GM21423 (cell line): ENCODE measurements around the gene USP17L19.
"Not testable (repeated sequence)": the region's sequence is repeated elsewhere in the genome, so short reads cannot be mapped to it uniquely, and the experiment has no call there.

Experiments
- ATAC-seq: cut with Tn5 transposase; IDR thresholded peaks from one replicate; pipeline ENCODE4 v1.9.1; 2021; ENCODE audit warnings: mild to moderate bottlenecking, moderate library complexity; ENCODE audit not compliant: unreplicated experiment

Gene USP17L19

DNA sequence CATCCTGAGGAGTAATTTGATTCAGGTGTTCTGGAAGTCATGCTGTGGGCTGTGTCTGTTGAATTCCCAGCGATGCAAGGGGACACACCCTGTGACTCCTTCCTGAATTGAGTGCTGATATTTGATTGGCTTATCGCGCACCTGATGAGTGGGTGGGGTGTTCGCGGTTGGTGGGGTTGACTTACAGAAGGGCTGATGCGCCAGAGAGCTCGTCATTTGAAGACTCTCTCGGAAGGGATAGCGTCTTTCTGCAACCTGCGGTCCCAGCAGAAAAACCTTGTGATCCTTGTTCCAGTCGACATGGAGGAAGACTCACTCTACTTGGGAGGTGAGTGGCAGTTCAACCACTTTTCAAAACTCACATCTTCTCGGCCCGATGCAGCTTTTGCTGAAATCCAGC is at the start of gene USP17L19:
TSS of gene USP17L19 (plus strand) at position 301 of the 400 bp plus-strand sequence. CDS start at position 301, 0 bp downstream.
- ATAC-seq: not testable (repeated sequence)

- not testable (repeated sequence) for ATAC-seq
Observed at GRCh38 chr4:9210357-9210756, 42.8 kb upstream of the USP17L19 start, which contains the start of gene USP17L10. Gene USP17L10 (plus strand): TSS chr4:9210657. CDS start chr4:9210657, 0 bp downstream.

DNA sequence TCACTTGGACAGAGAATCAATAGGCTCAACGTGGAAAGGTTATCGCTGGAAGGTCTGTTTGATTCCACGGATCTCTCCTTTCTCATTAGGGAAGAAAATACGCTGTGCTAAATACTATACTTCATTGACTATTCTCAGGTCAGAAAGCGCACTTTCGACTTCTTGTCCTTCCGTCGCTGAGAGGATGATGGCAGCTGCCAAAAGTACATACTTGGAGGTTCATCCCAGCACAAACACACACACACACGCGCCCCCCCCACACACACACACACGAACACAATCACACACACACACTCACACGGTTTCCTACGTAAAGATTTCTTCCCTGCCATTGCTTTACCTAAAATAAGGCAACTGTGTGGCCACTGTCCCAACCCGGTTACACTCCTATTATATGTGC is 38.5 kb upstream of the USP17L19 start:
- not testable (repeated sequence) for ATAC-seq

- not testable (repeated sequence) for ATAC-seq
Observed at GRCh38 chr4:9215105-9215504, 38.1 kb upstream of the USP17L19 start, which contains the start of gene USP17L11. Gene USP17L11 (plus strand): TSS chr4:9215405. CDS start chr4:9215405, 0 bp downstream.

- ATAC-seq: not testable (repeated sequence)
Observed at GRCh38 chr4:9219852-9220251, 33.3 kb upstream of the USP17L19 start, which contains the start of gene USP17L12. Gene USP17L12 (plus strand): TSS chr4:9220152. CDS start chr4:9220152, 0 bp downstream.

DNA sequence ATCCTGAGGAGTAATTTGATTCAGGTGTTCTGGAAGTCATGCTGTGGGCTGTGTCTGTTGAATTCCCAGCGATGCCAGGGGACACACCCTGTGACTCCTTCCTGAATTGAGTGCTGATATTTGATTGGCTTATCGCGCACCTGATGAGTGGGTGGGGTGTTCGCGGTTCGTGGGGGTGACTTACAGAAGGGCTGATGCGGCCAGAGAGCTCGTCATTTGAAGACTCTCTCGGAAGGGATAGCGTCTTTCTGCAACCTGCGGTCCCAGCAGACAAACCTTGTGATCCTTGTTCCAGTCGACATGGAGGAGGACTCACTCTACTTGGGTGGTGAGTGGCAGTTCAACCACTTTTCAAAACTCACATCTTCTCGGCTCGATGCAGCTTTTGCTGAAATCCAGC is 28.6 kb upstream of the USP17L19 start, which contains the start of gene USP17L13:
TSS of gene USP17L13 (plus strand) at position 301 of the 400 bp plus-strand sequence. CDS start at position 301, 0 bp downstream.
- ATAC-seq: not testable (repeated sequence)

- not testable (repeated sequence) for ATAC-seq
Observed at GRCh38 chr4:9230249-9230648, 22.9 kb upstream of the USP17L19 start.

DNA sequence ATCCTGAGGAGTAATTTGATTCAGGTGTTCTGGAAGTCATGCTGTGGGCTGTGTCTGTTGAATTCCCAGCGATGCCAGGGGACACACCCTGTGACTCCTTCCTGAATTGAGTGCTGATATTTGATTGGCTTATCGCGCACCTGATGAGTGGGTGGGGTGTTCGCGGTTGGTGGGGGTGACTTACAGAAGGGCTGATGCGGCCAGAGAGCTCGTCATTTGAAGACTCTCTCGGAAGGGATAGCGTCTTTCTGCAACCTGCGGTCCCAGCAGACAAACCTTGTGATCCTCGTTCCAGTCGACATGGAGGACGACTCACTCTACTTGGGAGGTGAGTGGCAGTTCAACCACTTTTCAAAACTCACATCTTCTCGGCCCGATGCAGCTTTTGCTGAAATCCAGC is 19.1 kb upstream of the USP17L19 start, which contains the start of gene USP17L15:
TSS of gene USP17L15 (plus strand) at position 301 of the 400 bp plus-strand sequence. CDS start at position 301, 0 bp downstream.
- ATAC-seq: not testable (repeated sequence)

DNA sequence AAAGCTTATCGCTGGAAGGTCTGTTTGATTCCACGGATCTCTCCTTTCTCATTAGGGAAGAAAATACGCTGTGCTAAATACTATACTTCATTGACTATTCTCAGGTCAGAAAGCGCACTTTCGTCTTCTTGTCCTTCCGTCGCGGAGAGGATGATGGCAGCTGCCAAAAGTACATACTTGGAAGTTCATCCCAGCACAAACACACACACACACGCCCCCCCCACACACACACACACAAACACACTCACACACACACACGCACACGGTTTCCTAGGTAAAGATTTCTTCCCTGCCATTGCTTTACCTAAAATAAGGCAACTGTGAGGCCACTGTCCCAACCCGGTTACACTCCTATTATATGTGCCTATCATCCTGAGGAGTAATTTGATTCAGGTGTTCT is 14.7 kb upstream of the USP17L19 start:
- not testable (repeated sequence) for ATAC-seq

DNA sequence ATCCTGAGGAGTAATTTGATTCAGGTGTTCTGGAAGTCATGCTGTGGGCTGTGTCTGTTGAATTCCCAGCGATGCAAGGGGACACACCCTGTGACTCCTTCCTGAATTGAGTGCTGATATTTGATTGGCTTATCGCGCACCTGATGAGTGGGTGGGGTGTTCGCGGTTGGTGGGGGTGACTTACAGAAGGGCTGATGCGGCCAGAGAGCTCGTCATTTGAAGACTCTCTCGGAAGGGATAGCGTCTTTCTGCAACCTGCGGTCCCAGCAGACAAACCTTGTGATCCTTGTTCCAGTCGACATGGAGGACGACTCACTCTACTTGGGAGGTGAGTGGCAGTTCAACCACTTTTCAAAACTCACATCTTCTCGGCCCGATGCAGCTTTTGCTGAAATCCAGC is 9.6 kb upstream of the USP17L19 start, which contains the start of gene USP17L17:
TSS of gene USP17L17 (plus strand) at position 301 of the 400 bp plus-strand sequence. CDS start at position 301, 0 bp downstream.
- ATAC-seq: not testable (repeated sequence)

- ATAC-seq: not testable (repeated sequence)
Observed at GRCh38 chr4:9247953-9248680, 5.1 kb upstream of the USP17L19 start, which contains the start of gene USP17L18. Gene USP17L18 (plus strand): TSS chr4:9248630. CDS start chr4:9248630, 0 bp downstream.

- not testable (repeated sequence) for ATAC-seq
Observed at GRCh38 chr4:9257824-9258223, 4.6 kb downstream of the USP17L19 start, which contains the start of gene USP17L20. Gene USP17L20 (plus strand): TSS chr4:9258124. CDS start chr4:9258124, 0 bp downstream.

DNA sequence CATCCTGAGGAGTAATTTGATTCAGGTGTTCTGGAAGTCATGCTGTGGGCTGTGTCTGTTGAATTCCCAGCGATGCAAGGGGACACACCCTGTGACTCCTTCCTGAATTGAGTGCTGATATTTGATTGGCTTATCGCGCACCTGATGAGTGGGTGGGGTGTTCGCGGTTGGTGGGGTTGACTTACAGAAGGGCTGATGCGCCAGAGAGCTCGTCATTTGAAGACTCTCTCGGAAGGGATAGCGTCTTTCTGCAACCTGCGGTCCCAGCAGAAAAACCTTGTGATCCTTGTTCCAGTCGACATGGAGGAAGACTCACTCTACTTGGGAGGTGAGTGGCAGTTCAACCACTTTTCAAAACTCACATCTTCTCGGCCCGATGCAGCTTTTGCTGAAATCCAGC is 9.4 kb downstream of the USP17L19 start, which contains the start of gene USP17L21:
TSS of gene USP17L21 (plus strand) at position 301 of the 400 bp plus-strand sequence. CDS start at position 301, 0 bp downstream.
- not testable (repeated sequence) for ATAC-seq

DNA sequence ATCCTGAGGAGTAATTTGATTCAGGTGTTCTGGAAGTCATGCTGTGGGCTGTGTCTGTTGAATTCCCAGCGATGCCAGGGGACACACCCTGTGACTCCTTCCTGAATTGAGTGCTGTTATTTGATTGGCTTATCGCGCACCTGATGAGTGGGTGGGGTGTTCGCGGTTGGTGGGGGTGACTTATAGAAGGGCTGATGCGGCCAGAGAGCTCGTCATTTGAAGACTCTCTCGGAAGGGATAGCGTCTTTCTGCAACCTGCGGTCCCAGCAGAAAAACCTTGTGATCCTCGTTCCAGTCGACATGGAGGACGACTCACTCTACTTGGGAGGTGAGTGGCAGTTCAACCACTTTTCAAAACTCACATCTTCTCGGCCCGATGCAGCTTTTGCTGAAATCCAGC is 14.1 kb downstream of the USP17L19 start, which contains the start of gene USP17L22:
TSS of gene USP17L22 (plus strand) at position 301 of the 400 bp plus-strand sequence. CDS start at position 301, 0 bp downstream.
- ATAC-seq: not testable (repeated sequence)

- ATAC-seq: not testable (repeated sequence)
Observed at GRCh38 chr4:9271719-9272118, 18.5 kb downstream of the USP17L19 start.
